ENCODE measurements around the gene IMPA2.

DNA sequence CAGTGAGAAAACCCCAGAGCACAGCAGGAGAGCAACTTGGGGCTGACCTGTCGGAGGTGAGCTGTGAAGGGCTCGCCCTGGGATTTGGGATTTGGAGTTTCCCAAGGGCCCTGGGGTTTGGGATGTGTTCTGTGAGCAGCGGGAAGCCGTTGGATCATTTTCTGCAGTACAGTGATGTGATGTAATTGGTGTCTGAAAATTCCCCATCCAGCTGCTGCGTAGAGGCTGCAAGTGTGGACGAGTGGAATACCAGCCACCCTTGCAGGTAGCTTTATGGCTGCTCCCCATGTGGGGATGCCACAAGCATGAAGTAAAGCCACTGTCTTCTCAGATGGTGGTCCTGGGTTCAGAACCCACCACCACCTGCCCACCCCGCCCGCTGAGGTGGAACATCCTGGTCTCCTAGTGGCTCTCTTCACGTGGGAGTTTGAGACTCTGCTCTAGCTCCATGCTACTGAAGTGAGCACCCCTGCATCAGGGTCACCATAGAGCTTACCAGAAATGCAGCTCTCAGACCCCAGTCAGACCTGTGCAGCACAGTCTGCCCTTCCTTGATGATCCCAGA, 15.0 kb downstream of the IMPA2 start:
- TF ChIP-seq, protein P1, sequence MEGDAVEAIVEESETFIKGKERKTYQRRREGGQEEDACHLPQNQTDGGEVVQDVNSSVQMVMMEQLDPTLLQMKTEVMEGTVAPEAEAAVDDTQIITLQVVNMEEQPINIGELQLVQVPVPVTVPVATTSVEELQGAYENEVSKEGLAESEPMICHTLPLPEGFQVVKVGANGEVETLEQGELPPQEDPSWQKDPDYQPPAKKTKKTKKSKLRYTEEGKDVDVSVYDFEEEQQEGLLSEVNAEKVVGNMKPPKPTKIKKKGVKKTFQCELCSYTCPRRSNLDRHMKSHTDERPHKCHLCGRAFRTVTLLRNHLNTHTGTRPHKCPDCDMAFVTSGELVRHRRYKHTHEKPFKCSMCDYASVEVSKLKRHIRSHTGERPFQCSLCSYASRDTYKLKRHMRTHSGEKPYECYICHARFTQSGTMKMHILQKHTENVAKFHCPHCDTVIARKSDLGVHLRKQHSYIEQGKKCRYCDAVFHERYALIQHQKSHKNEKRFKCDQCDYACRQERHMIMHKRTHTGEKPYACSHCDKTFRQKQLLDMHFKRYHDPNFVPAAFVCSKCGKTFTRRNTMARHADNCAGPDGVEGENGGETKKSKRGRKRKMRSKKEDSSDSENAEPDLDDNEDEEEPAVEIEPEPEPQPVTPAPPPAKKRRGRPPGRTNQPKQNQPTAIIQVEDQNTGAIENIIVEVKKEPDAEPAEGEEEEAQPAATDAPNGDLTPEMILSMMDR (IDR thresholded peaks at IDR 0.05): no peak
- no peak for TF ChIP-seq POLR2A (IDR thresholded peaks at IDR 0.05)

All from uterus (tissue), 2 donors.